H1 (cell line): Measurements from ENCODE around the gene FBXL17. TPM values are rescaled to one million over a fixed set of nuclear protein-coding genes. Genes with fewer than 3 reads are reported as not detected.

Experiments used
- CTCF ChIA-PET: fragments of 300-600 bp; sonication (Branson Sonifier 250); formaldehyde crosslinking; loops from one replicate; lab custom pipeline; 2021; ENCODE audit not compliant: partially characterized antibody; lab: Charles Lee
- POLR2A ChIA-PET: fragments of 300-600 bp; sonication (Branson Sonifier 250); formaldehyde crosslinking; loops from one replicate; lab custom pipeline; 2021; ENCODE audit warnings: inconsistent platforms; ENCODE audit not compliant: partially characterized antibody; lab: Charles Lee
- DNase-seq, 2 experiments: peaks; one replicate each; pipeline versions ENCODE4 v3.0.0 to v3.0.0-alpha.2; 2010 to 2022; ENCODE audit warnings: low spot score in 2 of 2, low read depth in 1 of 2, mixed read lengths in 1 of 2
- FAIRE-seq: peaks from 2 replicates; lab custom pipeline; 2011; peaks lifted over from hg19 to GRCh38; lab: Jason Lieb, UNC
- H2AFZ ChIP-seq: 2 replicates; pipeline ENCODE4 v1.8.1; 2012; ENCODE audit warnings: low read length, inconsistent platforms
- H2AK5ac ChIP-seq: 2 replicates; pipeline ENCODE4 v1.6.1; 2013; ENCODE audit warnings: low read depth, low read length
- H2BK120ac ChIP-seq: replicated peaks from 2 replicates; pipeline ENCODE3; 2013; ENCODE audit warnings: low read depth, low read length, inconsistent platforms
- H2BK12ac ChIP-seq: 2 replicates; pipeline ENCODE4 v1.6.1; 2013; ENCODE audit warnings: low read depth, low read length
- H2BK15ac ChIP-seq: 2 replicates; pipeline ENCODE4 v1.6.1; 2013; ENCODE audit warnings: low read length
- H2BK20ac ChIP-seq: 2 replicates; pipeline ENCODE4 v1.6.1; 2013; ENCODE audit warnings: low read length
- H2BK5ac ChIP-seq: 2 replicates; pipeline ENCODE4 v1.6.1; 2013; ENCODE audit warnings: low read depth, low read length
- H3K14ac ChIP-seq: 2 replicates; pipeline ENCODE4 v1.6.1; 2013; ENCODE audit warnings: inconsistent platforms; ENCODE audit not compliant: insufficient read length
- H3K18ac ChIP-seq: 2 replicates; pipeline ENCODE4 v1.6.1; 2013; ENCODE audit warnings: low read length; ENCODE audit errors: extremely low read depth
- H3K23ac ChIP-seq: 2 replicates; pipeline ENCODE4 v1.6.1; 2013; ENCODE audit warnings: inconsistent platforms; ENCODE audit not compliant: insufficient read length
- H3K23me2 ChIP-seq: 2 replicates; pipeline ENCODE4 v1.6.1; 2013; ENCODE audit warnings: low read depth, low read length
- H3K27ac ChIP-seq: 2 replicates; pipeline ENCODE4 v1.6.1; 2011; ENCODE audit warnings: low read depth, low read length, inconsistent platforms
- H3K27me3 ChIP-seq, 4 experiments: replicated peaks in 1 of 4; 1 replicate in 1 of 4; 2 replicates in 3 of 4; pipeline versions ENCODE4 v1.6.1 to v1.8.1; 2011 to 2013; ENCODE audit warnings: low read length in 3 of 4, mild to moderate bottlenecking in 3 of 4, inconsistent platforms in 2 of 4, mixed read lengths in 2 of 4, moderate library complexity in 1 of 4; ENCODE audit not compliant: control insufficient read depth in 3 of 4, insufficient read depth in 3 of 4; ENCODE audit errors: extremely low read depth in 1 of 4
- H3K36me3 ChIP-seq, 4 experiments: 2 replicates each; pipeline versions ENCODE4 v1.6.1 to v1.8.1; 2011 to 2013; ENCODE audit warnings: mild to moderate bottlenecking in 4 of 4, low read length in 3 of 4, moderate library complexity in 2 of 4, control low read depth in 1 of 4, inconsistent platforms in 1 of 4; ENCODE audit not compliant: insufficient read depth in 4 of 4, control insufficient read depth in 2 of 4
- H3K4ac ChIP-seq: replicated peaks from 2 replicates; pipeline ENCODE3; 2013; ENCODE audit warnings: low read length, low read depth, mixed read lengths, inconsistent platforms; ENCODE audit not compliant: insufficient read length
- H3K4me1 ChIP-seq, 4 experiments: replicated peaks in 1 of 4; 1 replicate in 1 of 4; 2 replicates in 3 of 4; pipeline versions ENCODE4 v1.6.1 to v1.8.1; 2011 to 2013; ENCODE audit warnings: low read length in 3 of 4, inconsistent platforms in 2 of 4, mixed read lengths in 1 of 4; ENCODE audit not compliant: insufficient read depth in 4 of 4, control insufficient read depth in 3 of 4
- H3K4me2 ChIP-seq, 2 experiments: 2 replicates each; pipeline versions ENCODE4 v1.6.1 to v1.8.1; 2011 to 2013; ENCODE audit warnings: low read depth in 2 of 2, low read length in 2 of 2, control low read depth in 1 of 2, inconsistent platforms in 1 of 2, mild to moderate bottlenecking in 1 of 2; ENCODE audit not compliant: insufficient read depth in 1 of 2
- H3K4me3 ChIP-seq, 4 experiments: fragments of 200-600, 300-600 bp in 1 of 4; sonication (generic), shearing (Covaris generic), sonication (Bioruptor Twin) in 1 of 4; 2 replicates each; pipeline versions ENCODE4 v1.5.1 to v1.8.1; 2011 to 2016; ENCODE audit warnings: low read length in 4 of 4, low read depth in 3 of 4, control low read depth in 2 of 4, inconsistent platforms in 2 of 4, mild to moderate bottlenecking in 2 of 4, mixed read lengths in 1 of 4, moderate library complexity in 1 of 4; ENCODE audit not compliant: insufficient read depth in 2 of 4; ENCODE audit errors: extremely low read depth in 1 of 4
- H3K56ac ChIP-seq: replicated peaks from 2 replicates; pipeline ENCODE3; 2013; ENCODE audit warnings: low read depth, mild to moderate bottlenecking, mixed read lengths, low read length, inconsistent platforms; ENCODE audit not compliant: insufficient read length
- H3K79me1 ChIP-seq: 2 replicates; pipeline ENCODE4 v1.6.1; 2013; ENCODE audit warnings: low read depth, low read length, control low read depth
- H3K79me2 ChIP-seq, 2 experiments: 2 replicates each; pipeline versions ENCODE4 v1.6.1 to v1.8.1; 2012 to 2013; ENCODE audit warnings: low read length in 2 of 2, mild to moderate bottlenecking in 2 of 2, inconsistent platforms in 1 of 2; ENCODE audit not compliant: insufficient read depth in 2 of 2, control insufficient read depth in 1 of 2
- H3K9ac ChIP-seq, 4 experiments: replicated peaks in 1 of 4; 1 replicate in 1 of 4; 2 replicates in 3 of 4; pipeline versions ENCODE4 v1.6.1 to v1.8.1; 2011 to 2013; ENCODE audit warnings: low read depth in 3 of 4, low read length in 3 of 4, control low read depth in 2 of 4, mild to moderate bottlenecking in 2 of 4, moderate library complexity in 2 of 4, inconsistent platforms in 1 of 4; ENCODE audit errors: extremely low read depth in 1 of 4
- H3K9me3 ChIP-seq, 2 experiments: 2 replicates each; pipeline versions ENCODE4 v1.6.1 to v1.8.1; 2012 to 2013; ENCODE audit warnings: mild to moderate bottlenecking in 2 of 2, moderate library complexity in 2 of 2, control low read depth in 1 of 2, inconsistent platforms in 1 of 2, low read depth in 1 of 2, low read length in 1 of 2, mixed read lengths in 1 of 2; ENCODE audit not compliant: insufficient read depth in 2 of 2
- H4K20me1 ChIP-seq, 2 experiments: replicated peaks in 1 of 2; 2 replicates each; pipeline versions ENCODE3 to v1.8.1; 2011 to 2013; ENCODE audit warnings: inconsistent platforms in 2 of 2, low read length in 2 of 2, mild to moderate bottlenecking in 1 of 2; ENCODE audit not compliant: insufficient read depth in 2 of 2, control insufficient read depth in 1 of 2
- H4K5ac ChIP-seq: 2 replicates; pipeline ENCODE4 v1.6.1; 2013; ENCODE audit warnings: low read length, low read depth, mixed read lengths, inconsistent platforms; ENCODE audit not compliant: insufficient read length
- H4K8ac ChIP-seq: 2 replicates; pipeline ENCODE4 v1.8.0; 2013; ENCODE audit warnings: mild to moderate bottlenecking, moderate library complexity, low read length, inconsistent platforms; ENCODE audit not compliant: insufficient read depth; ENCODE audit errors: extremely low read depth
- H4K91ac ChIP-seq: replicated peaks from 2 replicates; pipeline ENCODE3; 2013; ENCODE audit warnings: low read length, mixed read lengths, inconsistent platforms; ENCODE audit not compliant: insufficient read length
- MAFK ChIP-seq: IDR thresholded peaks from 2 replicates; pipeline ENCODE4 v1.6.1; 2012; ENCODE audit warnings: low read depth, mild to moderate bottlenecking, improper control_type of control experiment, low read length
- SIRT6 ChIP-seq: IDR thresholded peaks from one replicate; pipeline ENCODE4 v1.7.1; 2012; ENCODE audit warnings: low read length, inconsistent platforms
- WGBS, 2 experiments: shearing (Covaris generic) in 1 of 2; methylation state at CpG; one replicate each; pipeline versions ENCODE4 v1.1.6 to v1.1.7; 2013 to 2015; ENCODE audit warnings: low lambda C conversion rate in 2 of 2, mixed read lengths in 2 of 2, inconsistent platforms in 1 of 2, low coverage in 1 of 2, missing lambda C conversion rate in 1 of 2; ENCODE audit not compliant: insufficient replicate concordance in 2 of 2, insufficient coverage in 1 of 2, insufficient read length in 1 of 2; ENCODE audit errors: extremely low coverage in 1 of 2, missing lambda C conversion rate in 1 of 2; 5-methylcytosine and 5-hydroxymethylcytosine counted together
- polyA plus RNA-seq, 7 experiments: library from polyadenylated mRNA; depleted of rRNA in 3 of 7; stranded (reverse) in 5 of 7; unstranded in 2 of 7; fragments of >200 nt in 5 of 7; fragments of 200-250 nt in 2 of 7; gene quantifications; 1 replicate in 5 of 7; 2 replicates in 1 of 7; 4 replicates in 1 of 7; pipeline versions ENCODE4 v1.2.1 to v1.2.3, GENCODE V29; 2011 to 2013; ENCODE audit warnings: missing spikeins in 2 of 7, mixed read lengths in 2 of 7
- total RNA-seq: library from RNA; stranded (reverse); fragmentation: NEBNext Ultra II Directional; extraction: Animal tissue kit (Norgen Biotek cat#: 25700); gene quantifications from 2 replicates; pipeline ENCODE4 v1.2.1, GENCODE V29; 2021

Gene FBXL17
- total and polyA plus RNA-seq, 2 of the 8 experiments (the other 6 are each of a cell fraction or from before 2014, with no cell fraction given) = 0.35 to 4.3 TPM

- DNase-seq = no peak
- H4K20me1 ChIP-seq = no peaks in the 10 kb centered on the region
- no peak overlapping the region for H3K56ac ChIP-seq
- TF ChIP-seq MAFK = peak; percentile 89
- TF ChIP-seq SIRT6 = no peak
- H3K4ac ChIP-seq = no peak overlapping the region
- peak overlapping the region; percentile 96 for H2BK12ac ChIP-seq
- no peak overlapping the region for H2AFZ ChIP-seq
- peak overlapping the region; percentile 91 for H3K18ac ChIP-seq
- no peaks in the 10 kb centered on the region; the same call in 1 of the 2 replicates for H3K23me2 ChIP-seq
- peak overlapping the region in 1 of 2 experiments; percentile 19; a peak in 1 of 4 replicates for H3K4me2 ChIP-seq
- no peak overlapping the region for H3K4me3 ChIP-seq
- peak overlapping the region; percentile 87 for H2AK5ac ChIP-seq
- no peaks in the 10 kb centered on the region for H3K79me1 ChIP-seq
- H2BK15ac ChIP-seq = no peak overlapping the region; the same call in 1 of the 2 replicates
- no peak overlapping the region for H3K23ac ChIP-seq
- H2BK5ac ChIP-seq = peak overlapping the region; percentile 77; the same call in 1 of the 2 replicates
- no peak overlapping the region for H2BK20ac ChIP-seq
- POLR2A ChIA-PET = no interaction called here
- 80% methylated on average over 3 of the region's 3 CpGs; no CpG with 5 or more reads in 1 of the 2 experiments for WGBS, 2 experiments
- H3K14ac ChIP-seq = no peak overlapping the region
- H3K9ac ChIP-seq = no peak overlapping the region
- H3K36me3 ChIP-seq = no peaks in the 10 kb centered on the region
- H4K5ac ChIP-seq = no peak overlapping the region
- CTCF ChIA-PET = no interaction called here
- H2BK120ac ChIP-seq = peak overlapping the region; percentile 14
- H3K27ac ChIP-seq = no peak overlapping the region
- peaks cover 0 to 32% (median 8%) of the 10 kb centered on the region in 4 experiments; a peak in 4 of 7 replicates for H3K4me1 ChIP-seq
- no peaks in the 10 kb centered on the region for H3K79me2 ChIP-seq
- no peaks in the 10 kb centered on the region for H3K27me3 ChIP-seq
- peak overlapping the region; percentile 83 for H4K91ac ChIP-seq
- H4K8ac ChIP-seq = no peak overlapping the region
- H3K9me3 ChIP-seq = no peaks in the 10 kb centered on the region
- FAIRE-seq = no peak
Observed at GRCh38 chr5:108081707-108082106, 300.2 kb downstream of the FBXL17 start.
